Measurements from ENCODE around the gene KLHL30. TPM values are rescaled to one million over a fixed set of nuclear protein-coding genes. Genes with fewer than 3 reads are reported as not detected.

KLHL30 gene
- total and polyA plus RNA-seq, 12 donors: 0.10 to 4.3 (median 0.16) TPM; not detected in 4

GRCh38 chr2:238180554-238180953 lies 42.1 kb downstream of the KLHL30 start:
- intact Hi-C loops (cut with DNase I): no loop called here
- no peaks in the 10 kb centered on the region for H3K27me3 ChIP-seq
- H3K36me3 ChIP-seq (replicated peaks in 1 of 2): peaks cover 0 to 90% of the 10 kb centered on the region in 2 donors
- no peak overlapping the region for H3K27ac ChIP-seq
- no peaks in the 10 kb centered on the region for H3K4me1 ChIP-seq (replicated peaks in 1 of 2)
- TF ChIP-seq POLR2A (IDR thresholded peaks at IDR 0.05) (no peak), CTCF (IDR thresholded peaks at IDR 0.05) (no peak)
- WGBS, 4 donors: 89 to 97% (median 93%) methylated on average over 5 of the region's 5 CpGs
- DNase-seq: peak in 1 of 7 donors; percentile 13
- no peaks in the 10 kb centered on the region for H3K9me3 ChIP-seq (replicated peaks in 1 of 3)
- H3K4me3 ChIP-seq: no peak overlapping the region

- Histone ChIP-seq H3K4me1 (replicated peaks in 1 of 2) (no peaks in the 10 kb centered on the region), H3K36me3 (replicated peaks in 1 of 2) (peaks cover 0 to 99% of the 10 kb centered on the region in 2 donors), H3K27me3 (no peaks in the 10 kb centered on the region), H3K27ac (no peak overlapping the region), H3K4me3 (no peak overlapping the region), H3K9me3 (replicated peaks in 1 of 3) (no peaks in the 10 kb centered on the region)
- DNase-seq: no peak
- intact Hi-C loops (cut with DNase I): no loop called here
- TF ChIP-seq CTCF (IDR thresholded peaks at IDR 0.05) (no peak), POLR2A (IDR thresholded peaks at IDR 0.05) (no peak)
- 63 to 75% (median 74%) methylated on average over 6 of the region's 6 CpGs for WGBS, 4 donors
Measured at GRCh38 chr2:238182362-238182761, 43.9 kb downstream of the KLHL30 start.

- intact Hi-C loops (cut with DNase I): no loop called here
- no peak for DNase-seq
- 84 to 89% (median 89%) methylated on average over 4 of the region's 4 CpGs for WGBS, 4 donors
- TF ChIP-seq CTCF (IDR thresholded peaks at IDR 0.05) (no peak), POLR2A (IDR thresholded peaks at IDR 0.05) (no peak)
- H3K36me3 ChIP-seq (replicated peaks in 1 of 2): peaks cover 0 to 100% of the 10 kb centered on the region in 2 donors
- no peaks in the 10 kb centered on the region for H3K4me1 ChIP-seq (replicated peaks in 1 of 2)
- H3K27me3 ChIP-seq: no peaks in the 10 kb centered on the region
- no peak overlapping the region for H3K4me3 ChIP-seq
- no peak overlapping the region for H3K27ac ChIP-seq
- H3K9me3 ChIP-seq (replicated peaks in 1 of 3): no peaks in the 10 kb centered on the region
Measured at GRCh38 chr2:238183821-238184220, 45.4 kb downstream of the KLHL30 start.

- no peak for DNase-seq
- intact Hi-C loops (cut with DNase I): no loop called here
- 90 to 92% (median 91%) methylated on average over 16 to 17 of the region's 17 CpGs for WGBS, 4 donors
- Histone ChIP-seq H3K27me3 (no peaks in the 10 kb centered on the region), H3K4me1 (replicated peaks in 1 of 2) (no peaks in the 10 kb centered on the region), H3K9me3 (replicated peaks in 1 of 3) (no peaks in the 10 kb centered on the region), H3K27ac (no peak overlapping the region), H3K36me3 (replicated peaks in 1 of 2) (peaks cover 0 to 94% of the 10 kb centered on the region in 2 donors), H3K4me3 (no peak overlapping the region)
- no peak for TF ChIP-seq CTCF (IDR thresholded peaks at IDR 0.05)
- TF ChIP-seq POLR2A (IDR thresholded peaks at IDR 0.05): no peak
Measured at GRCh38 chr2:238187618-238188548, 49.4 kb downstream of the KLHL30 start.

Data from adrenal gland (tissue), 12 donors.